HepG2 (cell line): Measurements from ENCODE around the gene ITK. TPM values are rescaled to one million over a fixed set of nuclear protein-coding genes. Genes with fewer than 3 reads are reported as not detected.
A peak's percentile ranks its signal among the peaks of the same experiment; 100 is the strongest.

Experiments
- ATAC-seq: fragments of 200-7000 bp; cut with Tn5 transposase; 3 replicates; pipeline ENCODE4 v1.9.1; 2020; ENCODE audit warnings: mild to moderate bottlenecking, moderate library complexity
- Bru-seq: library from RNA; stranded (reverse); fragments of 400-500 nt; gene quantifications from one replicate; lab custom pipeline; 2021; lab: Mats Ljungman, UMichigan
- BruChase-seq, 2 experiments: library from RNA; stranded (reverse); fragments of 400-500 nt; gene quantifications; one replicate each; lab custom pipeline; 2021; lab: Mats Ljungman, UMichigan
- BruUV-seq: library from RNA; stranded (reverse); fragments of 400-500 nt; replicated peaks from 2 replicates; lab custom pipeline; 2021; lab: Mats Ljungman, UMichigan
- CTCF ChIA-PET: fragments of 300-600 bp; formaldehyde crosslinking; extraction: SDS; loops from one replicate; lab custom pipeline; 2021; ENCODE audit warnings: low total read pairs, inconsistent platforms, low intra/inter-chr PET ratio; lab: Yijun Ruan, JAX
- POLR2A ChIA-PET: fragments of 350-600 bp; sonication (Branson Sonifier 250); formaldehyde crosslinking; loops from one replicate; lab custom pipeline; 2020; ENCODE audit warnings: antibody characterized with exemption, inconsistent platforms; lab: Yijun Ruan, JAX
- DNase-seq: peaks from one replicate; pipeline ENCODE4 v3.0.0-alpha.2; 2015; ENCODE audit warnings: low spot score
- FAIRE-seq: peaks from 3 replicates; lab custom pipeline; 2011; peaks lifted over from hg19 to GRCh38; lab: Jason Lieb, UNC
- H2AFZ ChIP-seq: one replicate; pipeline ENCODE4 v1.6.1; 2011; ENCODE audit warnings: low read length, inconsistent platforms
- H3K27ac ChIP-seq: fragments of 300-600 bp; 3 replicates; pipeline ENCODE4 v1.8.0; 2011; ENCODE audit warnings: mixed run types, mild to moderate bottlenecking, mixed read lengths, low read length, inconsistent platforms; ENCODE audit not compliant: insufficient read depth; ENCODE audit errors: extremely low read length
- H3K27me3 ChIP-seq, 2 experiments: fragments of 200-600 bp in 1 of 2; 2 replicates in 1 of 2; 3 replicates in 1 of 2; pipeline versions ENCODE4 v1.6.0 to v1.8.0; 2011; ENCODE audit warnings: low read length in 2 of 2, mild to moderate bottlenecking in 2 of 2, moderate library complexity in 2 of 2, inconsistent platforms in 1 of 2; ENCODE audit not compliant: insufficient read depth in 2 of 2, control insufficient read depth in 1 of 2
- H3K36me3 ChIP-seq, 2 experiments: fragments of 200-600 bp in 1 of 2; replicated peaks in 1 of 2; 2 replicates in 1 of 2; 3 replicates in 1 of 2; pipeline versions ENCODE4 v1.5.1 to v1.8.0; 2011; ENCODE audit warnings: low read length in 2 of 2, inconsistent platforms in 1 of 2; ENCODE audit not compliant: insufficient read depth in 2 of 2, control insufficient read depth in 1 of 2
- H3K4me1 ChIP-seq: 2 replicates; pipeline ENCODE4 v1.5.1; 2012; ENCODE audit warnings: low read length, inconsistent platforms; ENCODE audit not compliant: insufficient read depth
- H3K4me2 ChIP-seq: 2 replicates; pipeline ENCODE4 v1.6.0; 2011; ENCODE audit warnings: low read depth, low read length, inconsistent platforms
- H3K4me3 ChIP-seq, 3 experiments: fragments of 200-600 bp in 1 of 3; sonication (generic), shearing (Covaris generic) in 1 of 3; replicated peaks in 1 of 3; 2 replicates each; pipeline ENCODE4 v1.5.1; 2011 to 2016; ENCODE audit warnings: low read length in 3 of 3, inconsistent platforms in 2 of 3, low read depth in 2 of 3, mild to moderate bottlenecking in 2 of 3, control low read depth in 1 of 3, mixed read lengths in 1 of 3; ENCODE audit not compliant: insufficient read depth in 1 of 3
- H3K79me2 ChIP-seq: one replicate; pipeline ENCODE4 v1.6.1; 2011; ENCODE audit warnings: low read length, inconsistent platforms; ENCODE audit not compliant: insufficient read depth
- H3K9ac ChIP-seq: 2 replicates; pipeline ENCODE4 v1.6.0; 2011; ENCODE audit warnings: mild to moderate bottlenecking, low read depth, low read length, inconsistent platforms; ENCODE audit not compliant: insufficient read depth
- H3K9me3 ChIP-seq: 2 replicates; pipeline ENCODE4 v1.5.1; 2012; ENCODE audit warnings: mild to moderate bottlenecking, low read length
- H4K20me1 ChIP-seq: 2 replicates; pipeline ENCODE4 v1.6.0; 2011; ENCODE audit warnings: inconsistent platforms, mild to moderate bottlenecking, low read length, moderate library complexity; ENCODE audit not compliant: insufficient read depth
- ASH2L ChIP-seq: fragments of 300-600, 200-600 bp; sonication (generic); IDR thresholded peaks from 2 replicates; pipeline ENCODE4 v1.7.0; 2017; ENCODE audit warnings: low read depth, mild to moderate bottlenecking, moderate library complexity, mixed read lengths, low read length; ENCODE audit not compliant: insufficient read length
- FOXO1 ChIP-seq: sonication (generic); formaldehyde crosslinking; IDR thresholded peaks from 2 replicates; pipeline ENCODE4 v1.4.0; 2020; ENCODE audit warnings: missing genetic modification reagents
- RAD21 ChIP-seq: fragments of 450-650 bp; formaldehyde crosslinking; IDR thresholded peaks from 2 replicates; pipeline ENCODE4 v1.5.0; 2020; ENCODE audit warnings: mild to moderate bottlenecking
- ZBTB2 ChIP-seq: sonication (generic); formaldehyde crosslinking; IDR thresholded peaks from 2 replicates; pipeline ENCODE4 v1.8.0; 2022; ENCODE audit warnings: low read depth, missing genetic modification reagents
- ZBTB38 ChIP-seq: sonication (generic); formaldehyde crosslinking; IDR thresholded peaks from 2 replicates; pipeline ENCODE4 v1.5.1; 2020; ENCODE audit warnings: mild to moderate bottlenecking, missing genetic modification reagents
- ZMYM2 ChIP-seq: sonication (generic); formaldehyde crosslinking; IDR thresholded peaks from 2 replicates; pipeline ENCODE4 v1.8.0; 2022; ENCODE audit warnings: mild to moderate bottlenecking, missing genetic modification reagents
- ZNF441 ChIP-seq: sonication (generic); formaldehyde crosslinking; IDR thresholded peaks from 2 replicates; pipeline ENCODE4 v1.7.0; 2021; ENCODE audit warnings: missing genetic modification reagents, borderline replicate concordance
- ZNF446 ChIP-seq: sonication (generic); formaldehyde crosslinking; IDR thresholded peaks from 2 replicates; pipeline ENCODE4 v1.5.0; 2020; ENCODE audit warnings: mild to moderate bottlenecking, missing genetic modification reagents
- ZNF510 ChIP-seq: sonication (generic); formaldehyde crosslinking; IDR thresholded peaks from 2 replicates; pipeline ENCODE4 v1.4.0; 2020; ENCODE audit warnings: low read depth, mild to moderate bottlenecking, missing genetic modification reagents
- ZSCAN22 ChIP-seq: sonication (generic); formaldehyde crosslinking; IDR thresholded peaks from 2 replicates; pipeline ENCODE4 v1.4.0; 2020; ENCODE audit warnings: mild to moderate bottlenecking, missing genetic modification reagents
- WGBS: methylation state at CpG from one replicate; pipeline ENCODE4 v1.1.6; 2017; ENCODE audit warnings: low lambda C conversion rate; 5-methylcytosine and 5-hydroxymethylcytosine counted together
- in situ Hi-C: cut with HindIII; loops from 2 replicates; pipeline ENCODE4 v1.10.0; 2017; ENCODE audit warnings: low pct_unique_long_range_greater_than_20kb; ENCODE audit not compliant: extremely low pct_ligation_motif_present
- intact Hi-C: fragments of 100-400 bp; cut with micrococcal nuclease; formaldehyde crosslinking; loops from one replicate; pipeline ENCODE4 v1.10.0; 2022; ENCODE audit not compliant: unreplicated experiment
- long read RNA-seq, 2 experiments: library from RNA in 1 of 2; library from polyadenylated mRNA in 1 of 2; stranded (forward) in 1 of 2; unstranded in 1 of 2; transcript quantifications; one replicate each; pipeline ENCODE4 v2.0.0, GENCODE V29; 2019 to 2022
- polyA minus RNA-seq, 3 experiments: library from RNA; depleted of rRNA, polyadenylated mRNA; stranded (reverse); fragments of >200 nt; gene quantifications; 2 replicates each; pipeline ENCODE4 v1.2.3, GENCODE V29; 2011; ENCODE audit warnings: low replicate concordance in 1 of 3
- polyA plus RNA-seq, 8 experiments: library from polyadenylated mRNA; depleted of rRNA in 3 of 8; stranded (reverse) in 7 of 8; unstranded in 1 of 8; fragments of >200 nt; fragmentation: Illumina TruSeq in 4 of 8; extraction: Trizol in 4 of 8; gene quantifications; 2 replicates each; pipeline versions ENCODE4 v1.2.1 to v1.2.3, GENCODE V29; 2011 to 2016; ENCODE audit warnings: low read depth in 4 of 8, missing spikeins in 1 of 8, mixed read lengths in 1 of 8; ENCODE audit not compliant: insufficient read depth in 1 of 8
- total RNA-seq, 5 experiments: library from RNA; depleted of rRNA; stranded (reverse); fragments of >200 nt; fragmentation: Illumina TruSeq; extraction: Trizol; gene quantifications; 2 replicates each; pipeline ENCODE4 v1.2.3, GENCODE V29; 2016; ENCODE audit warnings: low read depth in 1 of 5
- TF ChIP-seq, protein P1 (sequence below): sonication (generic); formaldehyde crosslinking; IDR thresholded peaks from 2 replicates; pipeline ENCODE4 v1.5.1; 2020; ENCODE audit warnings: mild to moderate bottlenecking, missing genetic modification reagents, moderate library complexity

ITK gene
- total RNA-seq (2016; rRNA removed; fragmentation: Illumina TruSeq; extraction: Trizol), result not detected in 2 replicates
- total RNA-seq (2016; cell fraction: cytosol; rRNA removed; fragmentation: Illumina TruSeq; extraction: Trizol; ENCODE audit: low read depth), result not detected in 2 replicates
- total RNA-seq (2016; cell fraction: insoluble cytoplasmic fraction; rRNA removed; fragmentation: Illumina TruSeq; extraction: Trizol), result not detected in 2 replicates
- total RNA-seq (2016; cell fraction: membrane; rRNA removed; fragmentation: Illumina TruSeq; extraction: Trizol), result not detected in 2 replicates
- not detected in 2 replicates for total RNA-seq (2016; cell fraction: nucleus; rRNA removed; fragmentation: Illumina TruSeq; extraction: Trizol)
- polyA plus RNA-seq (2011; rRNA removed), result 0.01 TPM in 1 of 2 replicates, not detected in the other
- polyA plus RNA-seq (2011; cell fraction: cytosol; rRNA removed), result not detected in 2 replicates
- polyA plus RNA-seq (2011; cell fraction: nucleus; rRNA removed), result not detected in 2 replicates
- polyA plus RNA-seq (2012), result not detected in 2 replicates
- polyA plus RNA-seq (2016; cell fraction: cytosol; fragmentation: Illumina TruSeq; extraction: Trizol; ENCODE audit: low read depth), result not detected in 2 replicates
- polyA plus RNA-seq (2016; cell fraction: insoluble cytoplasmic fraction; fragmentation: Illumina TruSeq; extraction: Trizol; ENCODE audit: low read depth), result not detected in 2 replicates
- not detected in 2 replicates for polyA plus RNA-seq (2016; cell fraction: membrane; fragmentation: Illumina TruSeq; extraction: Trizol; ENCODE audit: low read depth)
- not detected in 2 replicates for polyA plus RNA-seq (2016; cell fraction: nucleus; fragmentation: Illumina TruSeq; extraction: Trizol; ENCODE audit: insufficient read depth, low read depth)
- not detected in 2 replicates for polyA minus RNA-seq (2011; rRNA and poly(A)+ RNA removed; ENCODE audit: low replicate concordance)
- not detected in 2 replicates for polyA minus RNA-seq (2011; cell fraction: cytosol; rRNA and poly(A)+ RNA removed)
- not detected in 2 replicates for polyA minus RNA-seq (2011; cell fraction: nucleus; rRNA and poly(A)+ RNA removed)
- not detected for Bru-seq, nascent RNA
- percentile 5 among the genes with signal in this experiment for BruChase-seq, experiment 1, labeled RNA remaining after a 6-hour chase
- BruChase-seq, experiment 2, labeled RNA remaining after a 2-hour chase, result not detected
- long read RNA-seq, experiment 1, result 0 reads
- long read RNA-seq, experiment 2, result 0 reads

- H3K27me3 ChIP-seq, result peaks cover 0 to 6% of the 10 kb centered on the region in 2 experiments; a peak in 1 of 5 replicates
- no peaks in the 10 kb centered on the region for H4K20me1 ChIP-seq
- CTCF ChIA-PET, result no interaction called here
- no peaks in the 10 kb centered on the region for H3K79me2 ChIP-seq
- WGBS, result 10% methylated on average over 8 of the region's 8 CpGs
- POLR2A ChIA-PET, result no interaction called here
- ATAC-seq (no peak), DNase-seq (no peak), FAIRE-seq (no peak)
- no peak within 1 kb of the TSS for H3K9ac ChIP-seq
- H3K36me3 ChIP-seq, result no peaks in the 10 kb centered on the region
- no peak within 1 kb of the TSS for H3K27ac ChIP-seq
- intact Hi-C loops (no loop called here), in situ Hi-C loops (no loop called here)
- no TSS peak for BruUV-seq
- H3K4me2 ChIP-seq, result no peak within 1 kb of the TSS
- H3K4me1 ChIP-seq, result no peaks in the 10 kb centered on the region
- no peaks in the 10 kb centered on the region for H3K9me3 ChIP-seq
- H2AFZ ChIP-seq, result no peak within 1 kb of the TSS
- no peak within 1 kb of the TSS for H3K4me3 ChIP-seq
- TF ChIP-seq ZNF441 (CRISPR knock-in tag) (no peak), ZMYM2 (CRISPR knock-in tag) (no peak), ZNF510 (no peak), FOXO1 (CRISPR knock-in tag) (no peak), ZSCAN22 (CRISPR knock-in tag) (no peak), ZBTB38 (CRISPR knock-in tag) (no peak), ASH2L (no peak), ZBTB2 (CRISPR knock-in tag) (no peak), ZNF446 (CRISPR knock-in tag) (no peak), RAD21 (no peak)
- TF ChIP-seq, protein P1, sequence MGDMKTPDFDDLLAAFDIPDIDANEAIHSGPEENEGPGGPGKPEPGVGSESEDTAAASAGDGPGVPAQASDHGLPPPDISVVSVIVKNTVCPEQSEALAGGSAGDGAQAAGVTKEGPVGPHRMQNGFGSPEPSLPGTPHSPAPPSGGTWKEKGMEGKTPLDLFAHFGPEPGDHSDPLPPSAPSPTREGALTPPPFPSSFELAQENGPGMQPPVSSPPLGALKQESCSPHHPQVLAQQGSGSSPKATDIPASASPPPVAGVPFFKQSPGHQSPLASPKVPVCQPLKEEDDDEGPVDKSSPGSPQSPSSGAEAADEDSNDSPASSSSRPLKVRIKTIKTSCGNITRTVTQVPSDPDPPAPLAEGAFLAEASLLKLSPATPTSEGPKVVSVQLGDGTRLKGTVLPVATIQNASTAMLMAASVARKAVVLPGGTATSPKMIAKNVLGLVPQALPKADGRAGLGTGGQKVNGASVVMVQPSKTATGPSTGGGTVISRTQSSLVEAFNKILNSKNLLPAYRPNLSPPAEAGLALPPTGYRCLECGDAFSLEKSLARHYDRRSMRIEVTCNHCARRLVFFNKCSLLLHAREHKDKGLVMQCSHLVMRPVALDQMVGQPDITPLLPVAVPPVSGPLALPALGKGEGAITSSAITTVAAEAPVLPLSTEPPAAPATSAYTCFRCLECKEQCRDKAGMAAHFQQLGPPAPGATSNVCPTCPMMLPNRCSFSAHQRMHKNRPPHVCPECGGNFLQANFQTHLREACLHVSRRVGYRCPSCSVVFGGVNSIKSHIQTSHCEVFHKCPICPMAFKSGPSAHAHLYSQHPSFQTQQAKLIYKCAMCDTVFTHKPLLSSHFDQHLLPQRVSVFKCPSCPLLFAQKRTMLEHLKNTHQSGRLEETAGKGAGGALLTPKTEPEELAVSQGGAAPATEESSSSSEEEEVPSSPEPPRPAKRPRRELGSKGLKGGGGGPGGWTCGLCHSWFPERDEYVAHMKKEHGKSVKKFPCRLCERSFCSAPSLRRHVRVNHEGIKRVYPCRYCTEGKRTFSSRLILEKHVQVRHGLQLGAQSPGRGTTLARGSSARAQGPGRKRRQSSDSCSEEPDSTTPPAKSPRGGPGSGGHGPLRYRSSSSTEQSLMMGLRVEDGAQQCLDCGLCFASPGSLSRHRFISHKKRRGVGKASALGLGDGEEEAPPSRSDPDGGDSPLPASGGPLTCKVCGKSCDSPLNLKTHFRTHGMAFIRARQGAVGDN, result no peak
Measured at GRCh38 chr5:157180374-157181264, at the start of gene ITK. TSS of gene ITK (plus strand) at chr5:157180840. CDS start at chr5:157180978, 138 bp downstream.
